ENCODE measurements around the gene FXN. TPM values are rescaled to one million over a fixed set of nuclear protein-coding genes. Genes with fewer than 3 reads are reported as not detected.

FXN gene
- total and polyA plus RNA-seq, 4 experiments from 2014 or later = 14.6 to 65.6 (median 33.2) TPM

DNA sequence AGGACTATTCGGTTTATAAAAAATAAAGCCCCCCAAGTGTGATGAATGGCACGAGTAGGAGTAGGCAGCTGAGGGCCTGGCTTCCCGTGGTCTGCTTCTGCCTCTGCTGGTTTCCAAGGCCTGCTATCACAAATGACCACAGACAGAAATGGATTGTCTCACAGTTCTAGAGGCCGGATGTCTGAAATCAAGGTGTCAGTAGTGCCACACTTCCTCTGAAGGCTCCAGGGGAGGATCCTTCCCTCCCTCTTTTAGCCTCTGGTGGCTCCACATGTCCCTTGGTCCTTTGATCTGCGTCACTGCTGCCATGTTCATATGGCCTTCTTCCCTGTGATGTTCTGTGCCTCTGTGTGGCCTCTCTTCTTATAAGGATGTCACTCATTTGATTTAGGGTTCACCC is 36.7 kb upstream of the FXN start:
- no peaks in the 10 kb centered on the region for H3K36me3 Mint-ChIP-seq
- no peak overlapping the region for H3K4me3 Mint-ChIP-seq
- H3K27ac ChIP-seq (ENCODE audit: low read depth, low read length) = no peak overlapping the region
- no peak for DNase-seq
- intact Hi-C loops (cut with micrococcal nuclease) = loop anchor here (1.0 to 2.0 kb wide), 4 partner anchors 28 to 415 kb away; no protein-coding TSS in a partner anchor
- peaks cover 4% of the 10 kb centered on the region for H3K4me1 ChIP-seq (ENCODE audit: insufficient read depth, low read length)
- H3K9me3 Mint-ChIP-seq = no peaks in the 10 kb centered on the region
- ChIA-PET CTCF (ENCODE audit: partially characterized antibody) (interaction anchor here (0.7 to 3.6 kb wide), 34 partner anchors 9 to 417 kb away, joined by 3 to 60 read pairs (median 5); partner anchors contain the start of genes FXN and PRKACG), POLR2A (ENCODE audit: partially characterized antibody) (interaction anchor here (0.5 kb wide), 1 partner anchor 418 kb away, joined by 3 read pairs; no protein-coding TSS in a partner anchor)
- no peaks in the 10 kb centered on the region for H3K36me3 ChIP-seq (ENCODE audit: insufficient read depth, low read length)
- H3K4me3 ChIP-seq (ENCODE audit: low read length in 2 of 2) = no peak overlapping the region
- no peaks in the 10 kb centered on the region for H3K9me3 ChIP-seq (ENCODE audit: control insufficient read depth in 1 of 2, low read length in 2 of 2)
- H3K27ac Mint-ChIP-seq = peak overlapping the region in 1 of 7 donors; percentile 8
- H3K27me3 Mint-ChIP-seq = peaks cover 0 to 1% of the 10 kb centered on the region in 2 donors
- no peaks in the 10 kb centered on the region for H3K27me3 ChIP-seq (ENCODE audit: insufficient read depth, low read length)
- peaks cover 6 to 19% (median 11%) of the 10 kb centered on the region in 4 donors for H3K4me1 Mint-ChIP-seq

DNA sequence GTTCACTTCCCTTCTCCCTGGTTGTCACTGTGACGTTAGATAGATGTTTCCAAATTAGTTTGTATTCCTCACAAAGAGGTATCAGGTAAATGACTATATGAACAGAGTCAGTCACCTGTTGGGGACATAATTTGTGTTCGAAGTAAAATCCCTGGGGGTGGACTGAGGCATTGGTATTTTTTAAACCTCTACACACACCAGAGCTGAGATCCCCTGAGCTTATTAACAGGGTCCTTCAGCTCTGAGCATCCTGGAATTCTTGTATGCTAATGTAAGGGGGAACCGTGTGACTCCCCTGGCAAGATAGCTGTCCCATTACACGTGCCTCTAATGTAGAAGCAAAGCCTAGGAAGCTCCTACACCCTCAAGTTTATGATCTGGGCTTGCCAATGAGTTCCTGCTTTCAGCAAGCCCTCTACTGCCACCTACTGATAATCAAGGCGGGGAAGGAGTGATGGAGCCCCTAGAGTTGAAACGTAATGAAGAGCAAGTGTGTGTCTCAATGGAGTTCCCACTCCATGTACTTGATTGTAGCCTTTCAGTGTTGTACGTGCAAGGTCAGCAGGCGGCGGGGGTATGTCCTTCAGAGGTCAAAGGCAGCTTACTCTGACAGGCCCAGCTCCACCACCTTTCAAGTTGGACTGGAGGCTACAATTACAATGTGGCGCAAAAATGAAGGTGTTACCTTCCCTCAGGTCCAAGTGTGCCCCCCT is 36.0 kb upstream of the FXN start:
- peak overlapping the region in 1 of 7 donors; percentile 4 for H3K27ac Mint-ChIP-seq
- ChIA-PET POLR2A (ENCODE audit: partially characterized antibody) (interaction anchor here (0.5 to 2.0 kb wide), 4 partner anchors 20 to 418 kb away, joined by 3 to 8 read pairs (median 4); partner anchors contain the start of gene FXN), CTCF (ENCODE audit: partially characterized antibody) (interaction anchor here (0.6 to 2.9 kb wide), 39 partner anchors 10 to 417 kb away, joined by 3 to 60 read pairs (median 4); partner anchors contain the start of genes FXN and PRKACG)
- no peaks in the 10 kb centered on the region for H3K9me3 Mint-ChIP-seq
- peaks cover 0 to 2% of the 10 kb centered on the region in 2 donors for H3K27me3 Mint-ChIP-seq
- intact Hi-C loops (cut with micrococcal nuclease) = loop anchor here (1.0 to 2.0 kb wide), 4 partner anchors 28 to 415 kb away; no protein-coding TSS in a partner anchor
- no peaks in the 10 kb centered on the region for H3K36me3 Mint-ChIP-seq
- H3K4me1 Mint-ChIP-seq = peaks cover 6 to 19% (median 11%) of the 10 kb centered on the region in 4 donors
- H3K4me1 ChIP-seq (ENCODE audit: insufficient read depth, low read length) = peaks cover 4% of the 10 kb centered on the region
- no peak overlapping the region for H3K27ac ChIP-seq (ENCODE audit: low read depth, low read length)
- H3K27me3 ChIP-seq (ENCODE audit: insufficient read depth, low read length) = no peaks in the 10 kb centered on the region
- peak; percentile 67 to 73 (median 71) for DNase-seq
- H3K4me3 Mint-ChIP-seq = peak overlapping the region in 1 of 8 donors; percentile 18
- H3K4me3 ChIP-seq (ENCODE audit: low read length in 2 of 2) = no peak overlapping the region
- no peaks in the 10 kb centered on the region for H3K9me3 ChIP-seq (ENCODE audit: control insufficient read depth in 1 of 2, low read length in 2 of 2)
- H3K36me3 ChIP-seq (ENCODE audit: insufficient read depth, low read length) = no peaks in the 10 kb centered on the region

DNA sequence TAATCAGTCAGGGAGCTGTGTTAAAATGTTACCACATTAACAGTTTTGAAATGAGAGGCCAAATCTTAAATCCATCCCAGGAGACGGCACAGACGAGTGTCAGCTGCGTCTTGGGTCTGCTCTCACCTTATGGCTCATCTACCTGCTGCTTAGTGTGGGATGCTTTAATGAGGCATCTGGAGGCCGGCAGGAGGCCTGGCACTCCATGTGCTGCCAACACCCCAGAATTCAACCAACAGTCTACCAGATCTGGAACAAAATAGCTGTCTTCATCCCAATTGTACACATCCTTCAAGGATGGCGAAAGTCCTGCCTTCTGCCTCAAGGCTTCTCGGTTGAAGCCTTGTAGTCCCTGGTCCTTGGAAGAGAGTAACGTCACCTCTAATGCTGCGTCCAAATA is 33.6 kb upstream of the FXN start:
- H3K4me3 ChIP-seq (ENCODE audit: low read length in 2 of 2) = no peak overlapping the region
- ChIA-PET POLR2A (ENCODE audit: partially characterized antibody) (no interaction called here), CTCF (ENCODE audit: partially characterized antibody) (interaction anchor here (0.8 to 2.9 kb wide), 6 partner anchors 10 to 420 kb away, joined by 3 to 60 read pairs (median 3); a partner anchor contains a TSS)
- no peaks in the 10 kb centered on the region for H3K36me3 Mint-ChIP-seq
- no peaks in the 10 kb centered on the region for H3K4me1 ChIP-seq (ENCODE audit: insufficient read depth, low read length)
- peaks cover 0 to 7% (median 4%) of the 10 kb centered on the region in 4 donors for H3K4me1 Mint-ChIP-seq
- H3K4me3 Mint-ChIP-seq = no peak overlapping the region
- H3K27ac ChIP-seq (ENCODE audit: low read depth, low read length) = no peak overlapping the region
- H3K27ac Mint-ChIP-seq = no peak overlapping the region
- H3K9me3 ChIP-seq (ENCODE audit: control insufficient read depth in 1 of 2, low read length in 2 of 2) = no peaks in the 10 kb centered on the region
- intact Hi-C loops (cut with micrococcal nuclease) = no loop called here
- no peaks in the 10 kb centered on the region for H3K36me3 ChIP-seq (ENCODE audit: insufficient read depth, low read length)
- DNase-seq = no peak
- H3K27me3 ChIP-seq (ENCODE audit: insufficient read depth, low read length) = no peaks in the 10 kb centered on the region
- peaks cover 0 to 6% of the 10 kb centered on the region in 2 donors for H3K27me3 Mint-ChIP-seq
- no peaks in the 10 kb centered on the region for H3K9me3 Mint-ChIP-seq

DNA sequence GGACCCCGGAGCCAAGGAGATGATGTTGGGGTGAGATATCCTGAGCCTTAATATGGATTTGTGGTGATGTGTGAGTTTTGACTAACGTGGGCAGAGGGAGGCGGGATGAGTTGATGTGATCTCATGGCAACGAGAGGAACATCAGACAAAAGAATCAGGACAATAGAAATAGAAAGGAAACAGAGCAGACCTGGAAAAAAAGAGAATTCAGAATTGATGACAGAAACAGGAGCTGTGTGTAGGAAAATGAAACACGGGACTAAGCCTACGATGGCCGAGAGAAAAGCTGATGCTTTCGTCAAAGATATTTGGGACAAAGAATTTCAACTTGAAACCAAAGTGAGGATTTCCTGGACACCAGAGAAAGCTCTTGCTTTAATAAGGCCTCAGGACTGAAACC is 32.5 kb upstream of the FXN start:
- Mint-ChIP-seq H3K4me3 (no peak overlapping the region), H3K27me3 (peaks cover 0 to 6% of the 10 kb centered on the region in 2 donors), H3K4me1 (peaks cover 0 to 7% (median 4%) of the 10 kb centered on the region in 4 donors), H3K9me3 (no peaks in the 10 kb centered on the region), H3K36me3 (no peaks in the 10 kb centered on the region), H3K27ac (no peak overlapping the region)
- ChIA-PET POLR2A (ENCODE audit: partially characterized antibody) (no interaction called here), CTCF (ENCODE audit: partially characterized antibody) (interaction anchor here (0.7 to 2.4 kb wide), 6 partner anchors 11 to 420 kb away, joined by 3 to 16 read pairs (median 3); a partner anchor contains a TSS)
- no peak for DNase-seq
- Histone ChIP-seq H3K27me3 (ENCODE audit: insufficient read depth, low read length) (no peaks in the 10 kb centered on the region), H3K36me3 (ENCODE audit: insufficient read depth, low read length) (no peaks in the 10 kb centered on the region), H3K4me3 (ENCODE audit: low read length in 2 of 2) (no peak overlapping the region), H3K27ac (ENCODE audit: low read depth, low read length) (no peak overlapping the region), H3K9me3 (ENCODE audit: control insufficient read depth in 1 of 2, low read length in 2 of 2) (no peaks in the 10 kb centered on the region), H3K4me1 (ENCODE audit: insufficient read depth, low read length) (no peaks in the 10 kb centered on the region)
- intact Hi-C loops (cut with micrococcal nuclease) = no loop called here

DNA sequence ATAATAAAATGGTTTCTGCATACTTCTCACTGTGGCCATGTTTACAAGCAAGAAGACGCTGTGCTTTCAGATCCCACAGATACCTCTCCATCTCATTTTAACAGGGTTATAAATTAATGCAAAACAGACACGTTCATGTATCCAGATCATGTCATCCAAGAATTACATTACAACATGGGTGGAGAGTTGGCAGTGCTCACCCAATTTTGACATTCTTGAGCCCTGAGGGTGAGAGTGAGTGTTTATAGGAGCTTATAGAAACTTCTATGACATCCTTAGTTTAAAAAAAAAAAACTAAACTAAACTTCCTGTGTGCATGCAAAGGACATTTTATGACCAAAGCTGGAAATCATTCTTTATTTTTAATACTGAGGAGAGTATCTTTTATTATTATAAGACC is 30.7 kb upstream of the FXN start:
- ChIA-PET POLR2A (ENCODE audit: partially characterized antibody) (no interaction called here), CTCF (ENCODE audit: partially characterized antibody) (interaction anchor here (0.6 to 1.6 kb wide), 4 partner anchors 9 to 421 kb away, joined by 3 to 4 read pairs (median 4); no protein-coding TSS in a partner anchor)
- H3K36me3 Mint-ChIP-seq = no peaks in the 10 kb centered on the region
- H3K4me3 Mint-ChIP-seq = no peak overlapping the region
- no peaks in the 10 kb centered on the region for H3K9me3 Mint-ChIP-seq
- no peak for DNase-seq
- Histone ChIP-seq H3K4me3 (ENCODE audit: low read length in 2 of 2) (no peak overlapping the region), H3K4me1 (ENCODE audit: insufficient read depth, low read length) (no peaks in the 10 kb centered on the region), H3K27ac (ENCODE audit: low read depth, low read length) (no peak overlapping the region), H3K27me3 (ENCODE audit: insufficient read depth, low read length) (no peaks in the 10 kb centered on the region), H3K36me3 (ENCODE audit: insufficient read depth, low read length) (no peaks in the 10 kb centered on the region), H3K9me3 (ENCODE audit: control insufficient read depth in 1 of 2, low read length in 2 of 2) (no peaks in the 10 kb centered on the region)
- intact Hi-C loops (cut with micrococcal nuclease) = no loop called here
- peak overlapping the region in 1 of 7 donors; percentile 45 for H3K27ac Mint-ChIP-seq
- H3K4me1 Mint-ChIP-seq = peaks cover 0 to under 1% (median 0%) of the 10 kb centered on the region in 4 donors
- peaks cover 0 to 6% of the 10 kb centered on the region in 2 donors for H3K27me3 Mint-ChIP-seq

DNA sequence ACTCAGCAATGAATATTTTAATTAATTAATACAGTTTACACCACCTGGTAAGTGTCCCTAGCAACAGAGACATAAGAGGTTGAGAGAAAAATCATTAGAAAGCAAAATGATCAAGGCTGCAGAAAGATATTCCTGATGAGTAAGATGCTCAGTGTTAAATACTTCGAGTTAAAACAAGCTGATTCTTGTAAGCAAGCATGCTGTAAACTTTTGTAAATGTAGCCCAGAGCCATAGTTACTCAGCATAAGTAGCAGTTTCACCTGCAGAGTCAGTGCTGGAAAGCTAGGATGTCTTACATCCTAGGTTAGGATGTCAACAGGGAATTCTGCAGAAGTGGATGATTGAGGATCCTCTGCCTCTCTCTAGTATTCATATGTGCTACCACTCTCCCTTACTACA is 25.8 kb upstream of the FXN start:
- ChIA-PET CTCF (ENCODE audit: partially characterized antibody) (interaction anchor here (1.2 to 5.1 kb wide), 4 partner anchors 10 to 450 kb away, joined by 4 to 28 read pairs (median 6); partner anchors contain the start of gene FXN), POLR2A (ENCODE audit: partially characterized antibody) (interaction anchor here (0.9 to 1.8 kb wide), 2 partner anchors 10 to 34 kb away, joined by 3 to 6 read pairs; no protein-coding TSS in a partner anchor)
- Histone ChIP-seq H3K4me3 (ENCODE audit: low read length in 2 of 2) (no peak overlapping the region), H3K27ac (ENCODE audit: low read depth, low read length) (no peak overlapping the region), H3K9me3 (ENCODE audit: control insufficient read depth in 1 of 2, low read length in 2 of 2) (no peaks in the 10 kb centered on the region), H3K27me3 (ENCODE audit: insufficient read depth, low read length) (no peaks in the 10 kb centered on the region), H3K36me3 (ENCODE audit: insufficient read depth, low read length) (no peaks in the 10 kb centered on the region), H3K4me1 (ENCODE audit: insufficient read depth, low read length) (peaks cover 6% of the 10 kb centered on the region)
- Mint-ChIP-seq H3K4me3 (no peak overlapping the region), H3K36me3 (no peaks in the 10 kb centered on the region), H3K27ac (no peak overlapping the region), H3K9me3 (no peaks in the 10 kb centered on the region), H3K4me1 (peaks cover 5 to 9% (median 7%) of the 10 kb centered on the region in 4 donors), H3K27me3 (peaks cover 12 to 15% of the 10 kb centered on the region in 2 donors)
- no peak for DNase-seq
- intact Hi-C loops (cut with micrococcal nuclease) = no loop called here

Data from CD4-positive, alpha-beta memory T cell (primary cell).